ENCODE results near the gene PPFIA3.
"Not testable (repeated sequence)": the region's sequence is repeated elsewhere in the genome, so short reads cannot be mapped to it uniquely, and the experiment has no call there.

The PPFIA3 gene

GRCh38 chr19:49125025-49125731, 5.8 kb downstream of the PPFIA3 start:
- DNase-seq (ENCODE audit: low spot score), result no peak

- no peak for DNase-seq (ENCODE audit: low spot score)
Observed at GRCh38 chr19:49126575-49126974, 7.2 kb downstream of the PPFIA3 start.

DNA sequence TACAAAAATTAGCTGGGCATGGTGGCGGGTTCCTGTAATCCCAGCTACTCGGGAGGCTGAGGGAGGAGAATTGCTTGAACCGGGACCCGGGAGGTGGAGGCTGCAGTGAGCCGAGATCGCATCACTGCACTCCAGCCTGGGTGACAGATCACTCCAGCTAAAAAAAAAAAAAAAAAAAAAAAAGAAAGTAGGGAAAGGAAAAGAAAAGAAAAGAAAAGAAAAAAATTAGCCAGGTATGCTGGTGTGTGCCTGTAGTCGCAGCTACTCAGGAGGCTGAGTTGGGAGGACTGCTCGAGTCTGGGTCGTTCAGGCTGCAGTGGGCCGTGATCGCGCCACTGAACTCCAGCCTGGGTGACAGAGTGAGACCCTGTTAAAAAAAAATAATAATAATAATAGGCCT, 7.9 kb downstream of the PPFIA3 start:
- not testable (repeated sequence) for DNase-seq (ENCODE audit: low spot score)

DNA sequence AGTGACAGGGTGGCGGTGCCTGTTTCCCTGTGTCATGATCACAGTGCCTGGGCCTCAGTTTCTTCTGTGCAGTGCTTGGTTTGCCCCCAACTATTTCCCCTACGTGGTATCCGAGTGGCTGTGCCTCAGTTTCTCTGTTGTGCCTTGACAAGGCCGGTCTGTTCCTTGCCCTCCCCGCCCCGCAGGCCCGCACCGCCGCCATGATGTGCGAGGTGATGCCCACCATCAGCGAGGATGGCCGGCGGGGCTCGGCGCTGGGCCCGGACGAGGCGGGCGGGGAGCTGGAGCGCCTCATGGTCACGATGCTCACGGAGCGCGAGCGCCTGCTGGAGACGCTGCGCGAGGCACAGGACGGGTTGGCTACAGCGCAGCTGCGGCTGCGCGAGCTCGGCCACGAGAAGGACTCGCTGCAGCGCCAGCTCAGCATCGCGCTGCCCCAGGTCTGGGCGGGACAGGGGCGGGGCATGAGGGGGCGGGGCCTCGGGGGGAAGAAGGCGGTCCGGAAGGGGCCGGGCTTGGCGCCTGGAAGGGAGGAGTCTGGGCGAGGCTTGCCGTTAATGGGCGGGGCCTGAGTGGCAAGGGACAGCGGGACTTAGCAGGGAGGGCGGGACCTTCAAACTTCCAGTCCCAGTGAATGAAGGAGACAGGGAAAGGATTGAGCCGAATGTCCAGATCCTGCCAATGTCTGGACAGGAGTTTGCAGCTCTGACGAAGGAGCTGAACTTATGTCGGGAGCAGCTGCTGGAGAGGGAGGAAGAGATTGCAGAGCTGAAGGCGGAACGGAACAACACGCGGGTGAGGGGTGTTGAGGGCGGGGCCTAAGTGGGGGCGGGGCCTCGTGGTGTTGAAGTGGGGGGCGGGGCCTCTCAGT, 8.6 kb downstream of the PPFIA3 start:
- peak; percentile 95 for DNase-seq (ENCODE audit: low spot score)

- no peak for DNase-seq (ENCODE audit: low spot score)
Observed at GRCh38 chr19:49128545-49129237, 9.3 kb downstream of the PPFIA3 start.

GRCh38 chr19:49129238-49129583, 9.9 kb downstream of the PPFIA3 start:
- no peak for DNase-seq (ENCODE audit: low spot score)

- no peak for DNase-seq (ENCODE audit: low spot score)
Observed at GRCh38 chr19:49130325-49130724, 11.0 kb downstream of the PPFIA3 start.

- DNase-seq (ENCODE audit: low spot score), result no peak
Observed at GRCh38 chr19:49132974-49133609, 13.7 kb downstream of the PPFIA3 start.

DNA sequence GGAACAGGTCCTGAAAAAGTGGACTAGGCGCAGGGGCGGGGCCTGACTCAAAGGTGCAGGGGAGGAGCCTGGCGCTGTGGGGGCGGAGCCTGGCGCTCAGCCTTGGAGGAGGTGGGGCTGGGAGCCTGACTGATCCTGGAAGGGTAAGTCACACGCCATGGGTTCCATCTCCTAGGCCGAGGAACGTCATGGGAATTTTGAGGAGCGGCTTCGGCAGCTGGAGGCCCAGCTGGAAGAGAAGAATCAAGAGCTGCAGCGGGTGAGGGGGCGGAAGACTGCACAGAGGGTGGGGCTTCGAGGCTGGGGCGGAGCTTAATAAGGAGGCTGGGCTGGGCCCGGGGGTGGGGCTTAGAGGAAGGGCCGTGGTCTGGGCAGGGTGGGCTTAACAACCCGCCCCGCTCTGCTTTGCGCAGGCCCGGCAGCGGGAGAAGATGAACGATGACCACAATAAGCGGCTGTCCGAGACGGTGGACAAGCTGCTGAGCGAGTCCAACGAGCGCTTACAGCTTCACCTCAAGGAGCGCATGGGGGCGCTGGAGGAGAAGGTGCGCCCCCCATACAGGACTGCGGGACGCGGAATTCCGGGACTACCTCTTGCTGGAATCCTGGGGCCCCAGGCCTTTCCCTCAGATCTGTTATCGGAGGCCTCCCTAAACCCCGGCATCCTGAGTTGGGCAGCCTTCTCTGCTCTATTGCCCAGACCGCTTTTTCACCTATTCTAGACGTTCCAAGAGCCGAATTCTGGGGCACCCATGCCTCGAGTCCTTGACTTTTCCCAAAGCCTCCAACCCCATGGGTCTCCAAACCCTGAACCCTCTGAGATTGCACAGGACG, 14.5 kb downstream of the PPFIA3 start:
- no peak for DNase-seq (ENCODE audit: low spot score)

GRCh38 chr19:49135686-49136085, 16.3 kb downstream of the PPFIA3 start:
- DNase-seq (ENCODE audit: low spot score), result no peak

GRCh38 chr19:49136771-49137171, 17.4 kb downstream of the PPFIA3 start:
- no peak for DNase-seq (ENCODE audit: low spot score)

- no peak for DNase-seq (ENCODE audit: low spot score)
Observed at GRCh38 chr19:49140951-49141350, 21.6 kb downstream of the PPFIA3 start.

GRCh38 chr19:49141352-49141751, 22.0 kb downstream of the PPFIA3 start:
- no peak for DNase-seq (ENCODE audit: low spot score)

DNA sequence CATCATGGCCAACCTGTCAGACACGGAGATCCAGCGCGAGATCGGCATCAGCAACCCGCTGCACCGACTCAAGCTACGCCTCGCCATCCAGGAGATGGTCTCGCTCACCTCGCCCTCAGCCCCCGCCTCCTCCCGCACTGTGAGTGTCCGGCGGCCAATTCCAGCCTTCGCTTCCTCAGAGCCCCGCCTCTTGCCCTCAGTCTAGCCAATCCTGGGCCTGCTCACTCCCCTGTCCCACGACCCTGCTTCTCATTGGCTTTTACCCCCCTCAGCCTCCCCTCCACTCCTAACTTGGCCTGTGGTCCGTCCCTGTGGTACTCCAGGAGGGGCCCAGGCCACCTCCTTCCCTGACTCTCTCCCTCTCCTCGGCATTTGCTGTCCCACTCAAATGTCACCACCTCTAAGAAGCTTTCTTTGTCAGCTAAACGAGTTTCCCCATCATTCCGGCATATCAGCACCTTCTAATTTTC, 23.6 kb downstream of the PPFIA3 start:
- DNase-seq (ENCODE audit: low spot score), result peak; percentile 61

DNA sequence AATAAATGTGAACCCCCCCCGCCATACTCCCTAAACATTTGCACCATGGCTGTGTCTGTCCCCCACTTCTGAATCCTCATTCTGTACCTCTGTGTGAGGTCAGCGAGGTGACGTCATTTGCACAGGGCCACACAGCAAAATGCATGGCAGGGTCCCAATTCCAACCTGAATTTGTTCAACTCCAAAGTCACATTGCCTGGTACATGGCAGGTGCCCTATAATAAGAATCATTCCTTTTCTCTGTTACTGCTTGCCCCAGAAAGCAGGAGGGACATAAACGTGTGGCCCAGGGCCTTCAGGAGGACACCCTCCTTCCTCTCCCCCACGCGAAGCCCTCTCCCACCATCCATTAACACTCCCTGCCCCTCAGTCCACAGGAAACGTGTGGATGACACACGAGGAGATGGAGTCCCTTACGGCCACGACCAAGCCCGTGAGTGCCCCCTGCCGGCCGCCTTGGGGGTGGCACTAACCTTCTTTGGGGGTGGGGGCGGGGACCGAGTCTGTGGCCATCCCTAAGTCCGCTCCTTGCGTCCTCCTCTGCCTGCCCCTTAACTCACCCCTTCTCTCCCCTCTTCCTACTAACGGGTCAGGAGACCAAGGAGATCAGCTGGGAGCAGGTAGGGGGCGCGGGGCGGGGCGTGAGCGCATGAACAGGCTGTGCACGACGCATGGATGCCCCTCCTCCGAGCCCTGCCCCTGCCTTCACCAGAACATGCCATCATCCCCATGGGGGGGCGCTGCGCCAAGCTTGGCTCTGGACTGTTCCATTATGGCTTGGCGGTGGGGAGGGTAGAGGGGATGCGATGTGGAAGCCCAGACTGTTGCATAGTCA, 26.4 kb downstream of the PPFIA3 start:
- peak; percentile 83 for DNase-seq (ENCODE audit: low spot score)

- not testable (repeated sequence) for DNase-seq (ENCODE audit: low spot score)
Observed at GRCh38 chr19:49146408-49146770, 27.0 kb downstream of the PPFIA3 start.

DNA sequence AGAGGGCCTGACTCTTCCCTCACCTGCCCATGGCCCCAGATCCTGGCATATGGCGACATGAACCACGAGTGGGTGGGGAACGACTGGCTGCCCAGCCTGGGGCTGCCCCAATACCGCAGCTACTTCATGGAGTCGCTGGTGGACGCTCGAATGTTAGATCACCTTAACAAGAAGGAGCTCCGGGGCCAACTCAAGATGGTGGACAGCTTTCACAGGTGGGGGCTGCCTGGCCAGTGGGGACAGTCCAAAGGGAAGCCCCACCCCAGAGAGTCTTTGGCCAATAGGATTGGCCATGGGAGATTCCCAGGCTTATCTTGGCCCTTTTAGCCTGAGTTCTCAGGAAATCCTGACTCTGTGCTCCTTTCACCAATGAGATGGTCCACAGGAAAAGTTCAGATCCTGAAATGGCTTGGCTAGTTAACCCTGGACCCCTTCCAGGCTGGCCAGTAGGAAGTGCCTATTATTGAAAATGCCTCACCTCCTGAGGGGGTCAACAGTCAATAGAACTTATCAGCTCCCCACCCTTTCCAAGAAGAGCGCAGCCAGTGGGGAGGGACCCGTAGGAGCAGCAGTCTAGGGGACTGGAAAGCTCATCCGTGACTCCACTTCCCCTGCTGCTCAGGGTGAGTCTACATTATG, 28.8 kb downstream of the PPFIA3 start:
- DNase-seq (ENCODE audit: low spot score), result no peak

- peak; percentile 93 for DNase-seq (ENCODE audit: low spot score)
Observed at GRCh38 chr19:49148784-49149651, 29.7 kb downstream of the PPFIA3 start.

- peak; percentile 71 for DNase-seq (ENCODE audit: low spot score)
Observed at GRCh38 chr19:49149652-49150105, 30.3 kb downstream of the PPFIA3 start.

Data from D341Med (cell line).